AG08396 (cell line): ENCODE measurements around the gene CEP128.

Source experiments
- DNase-seq: peaks from one replicate; pipeline ENCODE4 v3.0.0; 2012; ENCODE audit warnings: low spot score, mixed read lengths

Gene CEP128

DNA sequence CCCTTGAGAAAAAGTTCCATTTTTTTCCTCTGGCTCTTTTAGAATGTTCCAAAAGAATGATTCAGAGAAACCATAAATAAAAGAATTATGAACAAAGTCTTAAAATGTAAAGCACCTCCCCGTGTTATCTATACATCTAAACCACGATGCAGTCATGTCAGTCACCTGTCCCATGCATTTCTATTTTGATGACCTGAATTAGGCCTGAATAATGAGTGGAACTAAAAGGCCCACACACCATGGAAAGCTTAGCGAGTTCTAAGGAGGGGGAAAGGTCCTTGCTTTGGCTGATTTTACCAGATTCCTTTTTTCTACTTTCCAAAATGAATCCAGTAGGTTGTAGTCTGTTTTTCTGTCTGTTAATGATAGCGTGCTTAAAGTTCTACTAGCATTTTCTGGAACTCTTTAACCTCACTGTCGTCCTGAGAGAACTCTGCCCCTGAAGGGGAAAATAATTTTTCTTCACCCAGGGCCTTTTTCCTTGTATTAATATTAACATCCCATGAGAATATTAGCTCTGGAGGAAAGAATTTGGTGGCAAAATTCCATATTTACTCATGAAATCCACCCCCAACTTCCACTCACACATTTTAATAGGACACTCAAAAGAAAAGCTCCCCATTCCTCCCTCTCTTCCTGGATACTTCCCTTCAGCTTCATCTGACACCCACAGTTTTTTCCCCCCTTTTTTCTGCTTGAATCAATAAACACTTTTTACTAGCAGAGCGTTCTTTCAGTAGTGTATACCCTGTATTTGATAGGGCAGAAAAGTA, 464.0 kb downstream of the CEP128 start:
- DNase-seq: no peak

GRCh38 chr14:80475074-80475473, 466.5 kb downstream of the CEP128 start:
- DNase-seq: peak; percentile 29

- DNase-seq: no peak
Observed at GRCh38 chr14:80468331-80469122, 473.0 kb downstream of the CEP128 start.

DNA sequence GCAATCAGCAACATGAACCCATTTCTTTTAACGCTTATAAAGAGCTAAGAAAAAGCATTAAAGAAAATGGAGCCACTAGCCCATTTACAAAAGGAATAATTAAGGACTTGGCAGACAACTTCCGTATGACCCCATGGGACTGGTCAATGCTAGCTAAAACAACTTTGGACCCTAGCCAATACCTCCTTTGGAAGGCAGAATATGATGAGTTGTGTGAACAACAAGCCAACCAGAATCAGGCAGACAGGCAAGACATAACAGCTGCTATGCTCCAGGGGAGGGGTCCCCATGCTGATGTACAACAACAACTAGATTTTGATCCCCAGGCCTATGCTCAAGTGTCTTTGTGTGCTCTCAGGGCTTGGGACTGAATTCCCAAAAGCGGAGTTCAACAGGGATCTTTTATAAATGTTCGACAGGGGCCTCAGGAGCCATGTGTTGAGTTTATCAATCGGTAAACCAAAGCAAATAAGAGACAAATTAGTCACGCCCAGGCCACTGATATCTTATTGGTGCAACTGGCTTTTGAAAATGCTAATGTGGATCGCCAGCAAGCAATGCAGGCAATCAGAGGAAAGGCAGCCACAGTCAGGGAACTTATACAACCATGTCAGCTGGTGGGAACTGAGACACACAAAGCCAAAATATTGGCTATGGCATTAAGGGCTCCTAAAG, 475.9 kb downstream of the CEP128 start:
- no peak for DNase-seq

DNA sequence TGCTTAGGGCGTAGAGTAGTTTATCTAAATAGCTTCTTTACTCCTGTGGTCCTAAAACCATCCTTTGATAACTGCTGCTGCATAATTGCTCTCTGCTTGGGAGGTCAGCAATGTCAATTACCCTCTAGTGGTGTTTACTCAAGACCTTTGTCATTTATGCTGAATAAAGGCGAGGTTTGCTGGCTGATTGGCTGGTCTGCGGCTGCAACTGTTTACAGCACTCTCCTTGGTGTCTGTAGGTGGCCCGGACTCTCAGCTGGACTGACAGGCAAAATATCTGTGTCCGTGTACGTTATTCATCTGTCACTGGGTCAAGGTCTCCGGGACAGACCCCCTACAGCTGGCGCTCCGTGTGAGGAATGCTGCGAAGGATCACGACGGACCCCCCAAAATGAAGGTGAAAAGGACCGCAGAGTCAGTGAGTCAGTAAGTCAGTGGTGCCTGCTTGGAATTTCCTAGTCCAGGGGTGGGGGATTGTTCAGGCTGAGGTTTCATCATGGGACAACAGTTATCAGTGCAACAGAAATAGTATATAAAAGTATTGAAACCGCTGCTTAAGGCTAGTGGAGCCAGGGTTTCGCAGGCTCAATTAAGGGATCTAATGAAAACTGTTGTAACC, 476.9 kb downstream of the CEP128 start:
- no peak for DNase-seq

GRCh38 chr14:80456209-80456608, 485.3 kb downstream of the CEP128 start:
- peak; percentile 10 for DNase-seq

GRCh38 chr14:80455031-80455430, 486.5 kb downstream of the CEP128 start:
- DNase-seq: no peak

DNA sequence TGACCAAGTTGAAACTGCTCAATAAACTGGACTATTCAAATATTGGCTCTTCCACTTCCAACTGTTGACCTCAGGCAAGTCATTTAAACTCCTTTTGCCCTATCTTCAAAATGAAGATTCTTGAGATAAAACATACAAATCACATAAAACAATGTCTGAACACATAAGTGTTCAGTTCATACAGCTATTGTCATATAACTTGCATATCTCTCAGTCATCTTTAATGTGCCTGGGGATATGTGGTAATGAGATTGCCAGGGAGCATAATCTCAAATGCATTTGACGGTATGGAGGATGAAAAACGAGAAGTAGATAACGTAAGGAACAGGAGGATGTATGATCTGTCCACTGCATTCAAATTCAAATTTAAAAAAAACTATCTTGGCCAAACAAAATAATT, 493.3 kb downstream of the CEP128 start:
- no peak for DNase-seq

GRCh38 chr14:80447392-80447791, 494.1 kb downstream of the CEP128 start:
- DNase-seq: peak; percentile 3
